IgD-negative memory B cell (primary cell): ENCODE measurements around the gene TINAG. TPM values are rescaled to one million over a fixed set of nuclear protein-coding genes. Genes with fewer than 3 reads are reported as not detected.
"Not testable (repeated sequence)": the region's sequence is repeated elsewhere in the genome, so short reads cannot be mapped to it uniquely, and the experiment has no call there.

Experiments used
- H3K27ac Mint-ChIP-seq, 3 donors: one replicate each; pipeline ENCODE4 v1.8.0; 2020 to 2022; ENCODE audit warnings: mild to moderate bottlenecking in 3 of 3, mixed read lengths in 3 of 3, moderate library complexity in 1 of 3
- H3K27me3 Mint-ChIP-seq: one replicate; pipeline ENCODE4 v1.8.0; 2021; ENCODE audit warnings: mixed read lengths
- H3K36me3 Mint-ChIP-seq: one replicate; pipeline ENCODE4 v1.8.0; 2020; ENCODE audit warnings: mild to moderate bottlenecking, mixed read lengths
- H3K4me1 Mint-ChIP-seq, 3 donors: one replicate each; pipeline ENCODE4 v1.8.0; 2020 to 2022; ENCODE audit warnings: mixed read lengths in 3 of 3, mild to moderate bottlenecking in 1 of 3
- H3K4me3 Mint-ChIP-seq, 4 donors: one replicate each; pipeline ENCODE4 v1.8.0; 2020 to 2022; ENCODE audit warnings: mild to moderate bottlenecking in 4 of 4, mixed read lengths in 4 of 4, moderate library complexity in 3 of 4
- H3K9me3 Mint-ChIP-seq, 3 donors: one replicate each; pipeline ENCODE4 v1.8.0; 2020 to 2021; ENCODE audit warnings: mixed read lengths in 3 of 3, mild to moderate bottlenecking in 1 of 3
- polyA plus RNA-seq: library from polyadenylated mRNA; unstranded; fragments of 300-500 nt; fragmentation: Illumina TruSeq; gene quantifications from one replicate; pipeline ENCODE4 v1.2.3, GENCODE V29; 2021

TINAG gene
- polyA plus RNA-seq, 1 donor from 2014 or later: not detected

- Mint-ChIP-seq H3K4me3 (peak overlapping the region in 2 of 4 donors; percentile 2 to 74), H3K27me3 (no peaks in the 10 kb centered on the region), H3K36me3 (peaks cover 1% of the 10 kb centered on the region), H3K4me1 (peaks cover 0 to 6% (median 5%) of the 10 kb centered on the region in 3 donors), H3K9me3 (peaks cover 0 to 4% (median 0%) of the 10 kb centered on the region in 3 donors), H3K27ac (no peak overlapping the region)
Measured at GRCh38 chr6:54291146-54291545, 17.1 kb upstream of the TINAG start.

- Mint-ChIP-seq H3K27me3 (no peaks in the 10 kb centered on the region), H3K27ac (no peak overlapping the region), H3K9me3 (peaks cover 0 to 4% (median 0%) of the 10 kb centered on the region in 3 donors), H3K4me1 (peaks cover 0 to 6% (median 5%) of the 10 kb centered on the region in 3 donors), H3K36me3 (peaks cover 1% of the 10 kb centered on the region), H3K4me3 (no peak overlapping the region)
Measured at GRCh38 chr6:54291738-54292137, 16.5 kb upstream of the TINAG start.

GRCh38 chr6:54294965-54295532 is 13.2 kb upstream of the TINAG start:
- no peaks in the 10 kb centered on the region for H3K27me3 Mint-ChIP-seq
- H3K9me3 Mint-ChIP-seq: peaks cover 0 to 4% (median 0%) of the 10 kb centered on the region in 3 donors
- H3K4me3 Mint-ChIP-seq: no peak overlapping the region
- peaks cover 0 to 6% (median 5%) of the 10 kb centered on the region in 3 donors for H3K4me1 Mint-ChIP-seq
- H3K36me3 Mint-ChIP-seq: peaks cover 1% of the 10 kb centered on the region
- H3K27ac Mint-ChIP-seq: no peak overlapping the region

- H3K36me3 Mint-ChIP-seq: no peaks in the 10 kb centered on the region
- no peak overlapping the region for H3K4me3 Mint-ChIP-seq
- no peaks in the 10 kb centered on the region for H3K27me3 Mint-ChIP-seq
- no peaks in the 10 kb centered on the region for H3K4me1 Mint-ChIP-seq
- H3K27ac Mint-ChIP-seq: no peak overlapping the region
- peaks cover 0 to 4% (median 0%) of the 10 kb centered on the region in 3 donors for H3K9me3 Mint-ChIP-seq
Measured at GRCh38 chr6:54299542-54300269, 8.5 kb upstream of the TINAG start.

GRCh38 chr6:54301770-54302169 is 6.5 kb upstream of the TINAG start:
- Mint-ChIP-seq H3K27ac (no peak overlapping the region), H3K4me3 (no peak overlapping the region), H3K27me3 (no peaks in the 10 kb centered on the region), H3K4me1 (no peaks in the 10 kb centered on the region), H3K9me3 (no peaks in the 10 kb centered on the region), H3K36me3 (no peaks in the 10 kb centered on the region)

- no peak overlapping the region for H3K4me3 Mint-ChIP-seq
- no peaks in the 10 kb centered on the region for H3K36me3 Mint-ChIP-seq
- H3K4me1 Mint-ChIP-seq: no peaks in the 10 kb centered on the region
- H3K27me3 Mint-ChIP-seq: no peaks in the 10 kb centered on the region
- no peak overlapping the region for H3K27ac Mint-ChIP-seq
- peaks cover 0 to 2% (median 0%) of the 10 kb centered on the region in 3 donors for H3K9me3 Mint-ChIP-seq
Measured at GRCh38 chr6:54307439-54307910, 766 bp upstream of the TINAG start.

- H3K27me3 Mint-ChIP-seq: no peaks in the 10 kb centered on the region
- peaks cover 0 to 2% (median 0%) of the 10 kb centered on the region in 3 donors for H3K9me3 Mint-ChIP-seq
- H3K27ac Mint-ChIP-seq: no peak overlapping the region
- H3K4me3 Mint-ChIP-seq: no peak overlapping the region
- H3K36me3 Mint-ChIP-seq: no peaks in the 10 kb centered on the region
- no peaks in the 10 kb centered on the region for H3K4me1 Mint-ChIP-seq
Measured at GRCh38 chr6:54308986-54309315, 710 bp downstream of the TINAG start.

- H3K4me1 Mint-ChIP-seq: no peaks in the 10 kb centered on the region
- H3K27ac Mint-ChIP-seq: peak overlapping the region in 1 of 3 donors; percentile 4
- H3K9me3 Mint-ChIP-seq: peaks cover 0 to 2% (median 0%) of the 10 kb centered on the region in 3 donors
- H3K27me3 Mint-ChIP-seq: no peaks in the 10 kb centered on the region
- H3K36me3 Mint-ChIP-seq: no peaks in the 10 kb centered on the region
- H3K4me3 Mint-ChIP-seq: no peak overlapping the region
Measured at GRCh38 chr6:54310377-54311152, 2.3 kb downstream of the TINAG start.

GRCh38 chr6:54315656-54316055 is 7.4 kb downstream of the TINAG start:
- peak overlapping the region in 1 of 4 donors; percentile 49 for H3K4me3 Mint-ChIP-seq
- H3K27ac Mint-ChIP-seq: no peak overlapping the region
- no peaks in the 10 kb centered on the region for H3K27me3 Mint-ChIP-seq

GRCh38 chr6:54320871-54321270 is 12.6 kb downstream of the TINAG start:
- H3K36me3 Mint-ChIP-seq: no peaks in the 10 kb centered on the region
- no peaks in the 10 kb centered on the region for H3K4me1 Mint-ChIP-seq

More at GRCh38 chr6:54315656-54316055, 7.4 kb downstream of the TINAG start:
- no peaks in the 10 kb centered on the region for H3K36me3 Mint-ChIP-seq
- H3K9me3 Mint-ChIP-seq: peaks cover 0 to 2% (median 0%) of the 10 kb centered on the region in 3 donors
- no peaks in the 10 kb centered on the region for H3K4me1 Mint-ChIP-seq

GRCh38 chr6:54327631-54328030 is 19.4 kb downstream of the TINAG start:
- peaks cover 2% of the 10 kb centered on the region for H3K36me3 Mint-ChIP-seq
- H3K9me3 Mint-ChIP-seq: peaks cover 4 to 14% (median 7%) of the 10 kb centered on the region in 3 donors
- H3K4me3 Mint-ChIP-seq: no peak overlapping the region
- H3K4me1 Mint-ChIP-seq: no peaks in the 10 kb centered on the region
- no peaks in the 10 kb centered on the region for H3K27me3 Mint-ChIP-seq
- H3K27ac Mint-ChIP-seq: no peak overlapping the region

More at GRCh38 chr6:54320871-54321270, 12.6 kb downstream of the TINAG start:
- no peak overlapping the region for H3K27ac Mint-ChIP-seq
- H3K4me3 Mint-ChIP-seq: no peak overlapping the region
- H3K27me3 Mint-ChIP-seq: no peaks in the 10 kb centered on the region
- no peaks in the 10 kb centered on the region for H3K9me3 Mint-ChIP-seq

GRCh38 chr6:54331571-54331970 is 23.3 kb downstream of the TINAG start:
- H3K9me3 Mint-ChIP-seq: peaks cover 4 to 14% (median 7%) of the 10 kb centered on the region in 3 donors
- not testable (repeated sequence) for H3K27ac Mint-ChIP-seq, H3K36me3 Mint-ChIP-seq, H3K4me3 Mint-ChIP-seq, H3K4me1 Mint-ChIP-seq, H3K27me3 Mint-ChIP-seq

- no peaks in the 10 kb centered on the region for H3K9me3 Mint-ChIP-seq
Measured at GRCh38 chr6:54335871-54336270, 27.6 kb downstream of the TINAG start.

GRCh38 chr6:54353975-54354374 is 45.7 kb downstream of the TINAG start:
- H3K36me3 Mint-ChIP-seq: no peaks in the 10 kb centered on the region
- no peak overlapping the region for H3K4me3 Mint-ChIP-seq
- H3K4me1 Mint-ChIP-seq: peaks cover 0 to 2% (median 0%) of the 10 kb centered on the region in 3 donors
- no peak overlapping the region for H3K27ac Mint-ChIP-seq
- H3K9me3 Mint-ChIP-seq: peaks cover 0 to 2% (median 2%) of the 10 kb centered on the region in 3 donors
- H3K27me3 Mint-ChIP-seq: peaks cover 2% of the 10 kb centered on the region

More at GRCh38 chr6:54335871-54336270, 27.6 kb downstream of the TINAG start:
- Mint-ChIP-seq H3K27ac (no peak overlapping the region), H3K36me3 (no peaks in the 10 kb centered on the region), H3K4me3 (no peak overlapping the region), H3K27me3 (no peaks in the 10 kb centered on the region), H3K4me1 (no peaks in the 10 kb centered on the region)

GRCh38 chr6:54354608-54355007 is 46.4 kb downstream of the TINAG start:
- Mint-ChIP-seq H3K4me3 (no peak overlapping the region), H3K4me1 (peaks cover 0 to 2% (median 0%) of the 10 kb centered on the region in 3 donors), H3K9me3 (peaks cover 0 to 2% (median 1%) of the 10 kb centered on the region in 3 donors), H3K27me3 (peaks cover under 1% of the 10 kb centered on the region), H3K27ac (no peak overlapping the region), H3K36me3 (no peaks in the 10 kb centered on the region)
